ENCODE data around the gene RTN4RL1.

GRCh38 chr17:1896243-1897104 is 128.7 kb downstream of the RTN4RL1 start:
- TF ChIP-seq CTCF (conservative IDR thresholded peaks at IDR 0.05) (no peak), ZFX (IDR thresholded peaks at IDR 0.05) (no peak)

All from C4-2B (cell line).